ENCODE measurements around the gene PRKCZ.

DNA sequence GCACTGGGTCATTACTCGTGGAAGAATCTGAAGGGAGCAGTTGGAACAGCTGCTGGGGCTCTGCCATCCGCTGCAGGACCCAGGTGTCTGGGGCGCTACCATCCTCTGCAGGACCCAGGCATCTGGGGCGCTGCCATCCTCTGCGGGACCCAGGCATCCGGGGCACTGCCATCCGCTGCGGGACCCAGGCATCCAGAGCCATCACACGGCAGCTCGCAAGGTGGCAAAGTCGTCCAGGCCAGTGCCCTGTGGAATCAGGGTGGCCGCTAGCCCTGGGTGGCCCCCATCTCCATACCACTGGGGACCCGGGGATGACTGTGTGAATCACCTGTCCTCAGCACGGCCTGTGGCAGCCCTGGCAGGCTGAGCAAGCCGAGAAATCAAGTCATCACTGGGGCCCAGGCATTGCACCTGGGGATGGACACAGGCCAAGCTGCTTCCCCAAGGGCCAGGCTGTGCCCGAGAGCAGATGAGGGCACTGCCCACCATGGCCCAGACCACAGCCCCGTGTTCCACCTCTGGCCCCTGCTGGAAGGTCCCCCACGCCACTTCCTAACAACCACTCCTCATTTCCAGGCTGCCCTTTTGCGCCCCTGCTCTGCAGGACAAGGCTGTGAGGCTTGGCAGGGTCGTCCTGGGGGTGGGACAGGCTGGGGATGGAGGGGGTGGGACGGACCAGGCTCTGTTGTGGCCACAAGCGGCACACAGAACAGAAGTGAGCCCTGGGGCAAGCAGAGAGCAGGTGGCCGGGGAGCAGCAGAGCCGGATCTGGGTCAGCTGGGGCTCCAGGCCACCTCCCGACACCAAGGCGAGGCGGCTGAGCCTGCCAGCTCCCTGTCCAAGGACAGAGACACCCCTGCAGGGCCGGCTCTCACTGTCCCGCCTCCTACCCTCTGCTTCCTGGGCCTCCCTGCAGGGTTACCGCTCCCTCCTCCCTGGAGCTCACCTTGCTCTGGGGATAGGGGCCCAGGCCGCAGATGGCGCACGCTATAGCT, 18.4 kb upstream of the PRKCZ start:
- TF ChIP-seq, protein P1, sequence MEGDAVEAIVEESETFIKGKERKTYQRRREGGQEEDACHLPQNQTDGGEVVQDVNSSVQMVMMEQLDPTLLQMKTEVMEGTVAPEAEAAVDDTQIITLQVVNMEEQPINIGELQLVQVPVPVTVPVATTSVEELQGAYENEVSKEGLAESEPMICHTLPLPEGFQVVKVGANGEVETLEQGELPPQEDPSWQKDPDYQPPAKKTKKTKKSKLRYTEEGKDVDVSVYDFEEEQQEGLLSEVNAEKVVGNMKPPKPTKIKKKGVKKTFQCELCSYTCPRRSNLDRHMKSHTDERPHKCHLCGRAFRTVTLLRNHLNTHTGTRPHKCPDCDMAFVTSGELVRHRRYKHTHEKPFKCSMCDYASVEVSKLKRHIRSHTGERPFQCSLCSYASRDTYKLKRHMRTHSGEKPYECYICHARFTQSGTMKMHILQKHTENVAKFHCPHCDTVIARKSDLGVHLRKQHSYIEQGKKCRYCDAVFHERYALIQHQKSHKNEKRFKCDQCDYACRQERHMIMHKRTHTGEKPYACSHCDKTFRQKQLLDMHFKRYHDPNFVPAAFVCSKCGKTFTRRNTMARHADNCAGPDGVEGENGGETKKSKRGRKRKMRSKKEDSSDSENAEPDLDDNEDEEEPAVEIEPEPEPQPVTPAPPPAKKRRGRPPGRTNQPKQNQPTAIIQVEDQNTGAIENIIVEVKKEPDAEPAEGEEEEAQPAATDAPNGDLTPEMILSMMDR (IDR thresholded peaks at IDR 0.05), result no peak
- no peak for TF ChIP-seq POLR2A (IDR thresholded peaks at IDR 0.05)
